Retina (tissue), 1 donor: ENCODE data around the gene PACRG.

Experiments
- DNase-seq: peaks from one replicate; pipeline ENCODE4 v3.0.0-alpha.2; 2016

PACRG gene

GRCh38 chr6:163342571-163343539 is 615.1 kb downstream of the PACRG start:
- no peak for DNase-seq

- no peak for DNase-seq
These were observed 615.8 kb downstream of the PACRG start for GRCh38 chr6:163343609-163344008.

- no peak for DNase-seq
These were observed 616.6 kb downstream of the PACRG start for GRCh38 chr6:163344411-163344810.

GRCh38 chr6:163345931-163346330 is 618.2 kb downstream of the PACRG start:
- no peak for DNase-seq

DNA sequence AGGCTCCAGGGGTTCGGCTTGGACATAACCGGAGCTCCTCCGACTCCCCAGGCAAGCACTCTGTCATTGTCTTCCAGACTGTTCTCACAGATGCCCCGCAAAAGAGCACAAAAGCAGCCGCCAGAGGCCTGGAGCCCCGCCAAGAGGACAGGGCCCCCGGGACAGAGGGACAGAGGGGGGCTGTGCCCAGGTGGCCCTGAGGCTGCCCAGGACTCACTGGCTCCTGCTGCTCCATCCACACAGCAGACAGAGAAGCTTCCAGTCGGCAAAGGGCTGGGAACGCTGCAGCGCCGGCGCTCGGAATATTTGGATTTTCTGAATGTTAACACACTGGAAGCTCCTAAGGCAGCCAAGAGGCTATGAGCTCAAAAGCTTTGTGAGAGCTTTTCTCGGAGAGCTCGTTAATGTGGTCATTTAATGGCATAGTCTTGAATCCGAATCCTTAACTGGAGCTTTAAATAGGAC is 618.8 kb downstream of the PACRG start:
- peak; percentile 50 for DNase-seq

DNA sequence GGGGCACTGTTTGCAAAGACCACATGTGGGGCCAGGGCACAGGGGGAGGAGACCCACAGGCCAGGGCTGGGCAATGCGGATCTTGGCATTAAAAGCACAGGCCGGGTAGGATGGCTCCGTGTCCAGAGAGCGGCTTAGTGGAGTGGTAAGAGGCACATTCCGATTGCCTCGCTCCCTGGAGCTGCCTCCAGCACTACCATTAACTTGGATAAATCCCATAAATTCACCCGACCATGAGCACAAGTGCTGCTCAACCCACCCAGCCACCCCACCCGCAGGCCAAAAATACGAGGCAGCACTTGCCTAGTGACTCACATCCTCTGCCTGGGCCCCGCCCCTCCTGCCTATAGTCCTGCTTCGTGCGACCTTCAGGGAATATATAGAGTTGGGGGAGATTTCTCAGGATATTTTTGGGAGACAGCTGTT is 619.3 kb downstream of the PACRG start:
- DNase-seq, result no peak

GRCh38 chr6:163348789-163349680 is 621.3 kb downstream of the PACRG start:
- no peak for DNase-seq

DNA sequence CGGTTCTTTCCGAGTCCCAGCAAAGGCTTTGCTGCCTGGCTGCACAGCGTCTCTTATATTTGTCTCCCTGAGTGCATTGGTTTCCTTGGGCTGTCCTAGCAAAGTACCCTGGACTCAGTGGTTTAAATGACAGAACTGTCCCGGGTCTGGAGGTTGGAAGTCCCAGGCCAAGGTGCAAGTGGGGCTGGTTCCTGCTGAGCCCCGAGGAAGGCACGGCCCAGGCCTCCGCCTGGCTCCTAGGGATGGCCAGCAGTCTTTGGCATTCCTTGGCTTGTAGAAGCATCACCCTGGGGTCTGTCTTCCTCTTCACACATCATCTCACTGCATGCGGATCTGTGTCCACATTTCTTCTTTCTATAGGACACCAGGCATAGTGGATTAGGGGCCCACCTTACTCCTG is 621.9 kb downstream of the PACRG start:
- DNase-seq, result no peak

- DNase-seq, result no peak
These were observed 623.2 kb downstream of the PACRG start for GRCh38 chr6:163351013-163351412.

DNA sequence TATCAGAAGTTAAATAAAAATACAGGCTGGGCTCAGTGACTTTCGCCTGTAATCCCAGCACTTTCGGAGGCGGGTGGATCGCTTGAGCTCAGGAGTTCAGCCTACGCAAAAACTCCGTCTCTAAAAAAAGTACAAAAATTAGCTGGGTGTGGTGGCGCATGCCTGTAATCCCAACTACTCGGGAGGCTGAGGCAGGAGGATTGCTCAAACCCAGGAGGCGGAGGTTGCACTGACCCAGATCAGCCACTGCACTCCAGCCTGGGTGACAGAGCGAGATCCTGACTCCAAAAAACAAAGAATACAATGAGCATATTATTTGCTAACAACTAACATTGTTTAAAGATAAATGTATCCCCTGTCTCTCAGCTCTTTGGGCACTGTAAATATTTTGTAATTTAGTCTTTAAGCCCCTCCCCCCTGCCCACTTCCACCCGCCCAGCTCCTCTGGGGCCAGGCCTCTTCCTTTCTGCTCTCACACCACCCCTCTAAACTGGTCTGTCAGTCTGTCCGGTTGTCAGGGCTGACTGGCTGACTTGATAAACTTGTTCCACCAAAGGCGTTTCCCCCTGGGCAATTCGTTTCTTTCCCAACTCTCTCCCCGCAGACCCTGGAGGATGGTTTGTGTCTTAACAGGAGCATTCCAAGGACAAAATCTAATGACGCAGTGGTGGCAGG is 624.4 kb downstream of the PACRG start:
- DNase-seq, result no peak

- DNase-seq, result no peak
These were observed 625.2 kb downstream of the PACRG start for GRCh38 chr6:163352966-163353365.

GRCh38 chr6:163354085-163354484 is 626.3 kb downstream of the PACRG start:
- no peak for DNase-seq

- peak; percentile 55 for DNase-seq
These were observed 627.1 kb downstream of the PACRG start for GRCh38 chr6:163354761-163355425.

DNA sequence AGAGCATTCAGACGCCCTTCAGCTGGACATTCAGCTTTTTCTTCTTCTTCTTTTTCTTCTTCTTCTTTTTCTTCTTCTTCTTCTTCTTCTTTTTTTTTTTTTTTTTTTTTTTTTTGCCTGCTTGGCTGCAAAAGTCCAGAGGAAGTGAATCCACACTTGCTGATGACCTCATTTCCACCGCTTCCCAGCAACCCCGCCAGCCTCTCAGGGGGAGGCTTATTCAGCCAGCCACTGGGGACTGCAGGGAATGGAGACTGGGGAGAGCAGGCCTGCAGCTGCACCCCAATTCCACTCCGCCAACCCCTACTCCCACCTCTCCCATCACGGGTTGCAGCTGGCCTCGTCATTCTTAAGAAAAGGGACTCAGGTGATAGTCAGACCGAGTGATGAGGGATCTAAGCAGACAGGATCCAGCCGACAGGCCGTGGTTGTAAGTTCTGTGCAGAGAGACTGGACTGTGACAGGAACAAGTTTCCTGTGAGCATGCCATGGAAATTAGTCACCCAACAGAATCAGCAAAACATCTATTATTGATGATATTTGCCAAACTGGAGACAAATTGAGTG is 627.7 kb downstream of the PACRG start:
- peak; percentile 54 for DNase-seq

DNA sequence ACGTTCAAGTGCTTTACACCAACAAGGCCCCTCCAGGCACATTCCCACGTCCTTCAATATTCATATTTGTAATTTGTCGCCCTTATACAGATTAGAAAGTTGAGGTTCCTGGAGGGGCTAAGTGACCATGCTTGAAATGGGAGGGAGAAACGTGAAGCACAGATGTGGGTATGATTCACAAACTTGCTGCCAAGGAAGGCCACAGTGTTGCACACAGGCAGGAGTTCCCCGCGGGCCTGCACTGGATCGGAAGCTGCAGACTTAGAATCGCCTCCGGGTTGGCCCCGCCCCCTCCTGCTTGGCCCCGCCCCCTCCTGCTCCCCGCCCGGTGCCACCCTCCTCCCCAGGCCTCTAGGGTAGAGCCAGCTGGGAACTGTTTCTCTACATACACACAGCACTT is 628.5 kb downstream of the PACRG start:
- no peak for DNase-seq

DNA sequence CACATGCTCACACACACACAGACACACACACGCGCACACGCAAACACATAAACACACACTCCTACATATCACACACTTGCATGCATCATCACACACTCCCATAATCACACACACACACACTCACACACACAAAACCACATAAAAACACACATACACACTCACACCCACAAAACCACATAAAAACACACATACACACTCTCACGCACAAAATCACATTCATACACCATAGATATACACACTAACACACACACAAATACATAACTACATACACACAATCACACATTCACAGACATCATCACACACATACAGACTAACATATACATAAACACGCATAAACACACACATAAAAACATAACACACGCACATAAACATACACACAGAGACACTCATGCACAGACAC is 629.0 kb downstream of the PACRG start:
- no peak for DNase-seq

DNA sequence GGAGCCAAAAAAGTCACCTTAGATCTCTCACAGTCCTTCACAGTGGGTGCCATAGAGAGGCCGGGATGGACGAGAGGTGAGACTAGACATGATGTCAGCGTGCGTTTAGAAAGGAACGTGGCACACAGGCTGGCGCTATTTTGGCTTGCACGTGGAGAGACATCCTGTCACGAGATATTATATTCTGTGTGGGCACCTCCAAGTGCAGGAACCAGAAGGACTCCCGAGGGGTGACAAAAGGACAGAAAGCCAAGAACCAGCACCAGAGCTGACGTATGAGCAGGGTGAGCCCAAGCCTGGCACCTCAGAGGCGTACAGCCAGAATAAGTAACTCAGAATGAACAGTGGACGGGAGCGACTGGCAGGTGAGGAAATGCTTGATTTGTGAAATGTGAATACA is 636.9 kb downstream of the PACRG start:
- no peak for DNase-seq
